K562 (cell line): ENCODE measurements around the gene PDE3A.

Source experiments
- BRF1 ChIP-seq: IDR thresholded peaks from 3 replicates; pipeline ENCODE4 v1.6.1; 2011; ENCODE audit warnings: borderline replicate concordance, mild to moderate bottlenecking; ENCODE audit not compliant: insufficient read length; ENCODE audit errors: extremely low read depth
- CBFB ChIP-seq: sonication (generic); formaldehyde crosslinking; IDR thresholded peaks from 2 replicates; pipeline ENCODE4 v1.4.0; 2020; ENCODE audit warnings: mild to moderate bottlenecking, missing genetic modification reagents
- FOXJ3 ChIP-seq: sonication (generic); formaldehyde crosslinking; IDR thresholded peaks from 2 replicates; pipeline ENCODE4 v1.4.0; 2020; ENCODE audit warnings: mild to moderate bottlenecking, missing genetic modification reagents
- POLR2AphosphoS5 ChIP-seq: IDR thresholded peaks from 2 replicates; pipeline ENCODE4 v1.6.1; 2011; ENCODE audit warnings: mild to moderate bottlenecking, low read depth, low read length, moderate library complexity; ENCODE audit not compliant: control insufficient read depth, insufficient read depth
- SAP30 ChIP-seq: fragments of 200-600 bp; sonication (generic); IDR thresholded peaks from 2 replicates; pipeline ENCODE4 v1.6.1; 2012; ENCODE audit warnings: borderline replicate concordance, low read depth, mild to moderate bottlenecking, moderate library complexity, low read length, control low read depth, inconsistent platforms; ENCODE audit not compliant: insufficient read depth, poor library complexity, severe bottlenecking
- TCF7 ChIP-seq: sonication (generic); IDR thresholded peaks from 2 replicates; pipeline ENCODE4 v1.6.1; 2016; ENCODE audit warnings: antibody characterized with exemption, borderline replicate concordance
- TEAD4 ChIP-seq, 2 experiments: sonication (generic) in 1 of 2; formaldehyde crosslinking in 1 of 2; IDR thresholded peaks; 2 replicates each; pipeline versions ENCODE4 v1.6.1 to v1.8.0; 2012 to 2022; ENCODE audit warnings: borderline replicate concordance in 1 of 2, inconsistent platforms in 1 of 2, low read length in 1 of 2, mild to moderate bottlenecking in 1 of 2, missing genetic modification reagents in 1 of 2
- TF ChIP-seq, protein P1 (sequence below): fragments of 150-350 bp; IDR thresholded peaks from 2 replicates; pipeline ENCODE4 v1.6.1; 2014; ENCODE audit warnings: low read depth, mild to moderate bottlenecking, low read length, borderline replicate concordance
- TF ChIP-seq, protein P2 (sequence below), 3 experiments: IDR thresholded peaks in 2 of 3; conservative IDR thresholded peaks in 1 of 3; 2 replicates each; pipeline ENCODE4 v1.5.1; 2011 to 2012; ENCODE audit warnings: low read length in 3 of 3, mild to moderate bottlenecking in 3 of 3, control low read depth in 2 of 3, improper control_type of control experiment in 1 of 3, inconsistent platforms in 1 of 3, low read depth in 1 of 3, mixed read lengths in 1 of 3, moderate library complexity in 1 of 3; ENCODE audit not compliant: insufficient read depth in 2 of 3

DNA sequence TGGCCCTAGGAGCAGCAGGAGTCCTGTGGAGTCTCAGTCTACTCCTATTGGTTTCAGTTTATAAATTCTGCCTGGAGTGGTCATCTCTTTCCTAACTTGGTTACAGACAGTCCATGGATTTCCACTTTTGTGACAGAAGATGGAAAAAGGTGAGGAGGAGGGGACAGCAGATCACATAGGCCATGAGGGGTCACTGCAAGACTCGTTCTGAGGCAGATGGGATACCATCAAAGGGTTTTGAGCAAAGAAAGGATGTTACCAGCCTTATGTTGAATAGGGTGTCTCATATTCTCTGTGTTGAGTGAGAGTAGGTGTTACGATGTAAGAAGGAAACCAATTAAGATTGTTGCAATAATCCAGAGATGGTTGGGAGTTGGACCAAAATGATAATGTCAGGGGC is 15.3 kb downstream of the PDE3A start:
- no peak for TF ChIP-seq POLR2AphosphoS5
- TF ChIP-seq, protein P1, sequence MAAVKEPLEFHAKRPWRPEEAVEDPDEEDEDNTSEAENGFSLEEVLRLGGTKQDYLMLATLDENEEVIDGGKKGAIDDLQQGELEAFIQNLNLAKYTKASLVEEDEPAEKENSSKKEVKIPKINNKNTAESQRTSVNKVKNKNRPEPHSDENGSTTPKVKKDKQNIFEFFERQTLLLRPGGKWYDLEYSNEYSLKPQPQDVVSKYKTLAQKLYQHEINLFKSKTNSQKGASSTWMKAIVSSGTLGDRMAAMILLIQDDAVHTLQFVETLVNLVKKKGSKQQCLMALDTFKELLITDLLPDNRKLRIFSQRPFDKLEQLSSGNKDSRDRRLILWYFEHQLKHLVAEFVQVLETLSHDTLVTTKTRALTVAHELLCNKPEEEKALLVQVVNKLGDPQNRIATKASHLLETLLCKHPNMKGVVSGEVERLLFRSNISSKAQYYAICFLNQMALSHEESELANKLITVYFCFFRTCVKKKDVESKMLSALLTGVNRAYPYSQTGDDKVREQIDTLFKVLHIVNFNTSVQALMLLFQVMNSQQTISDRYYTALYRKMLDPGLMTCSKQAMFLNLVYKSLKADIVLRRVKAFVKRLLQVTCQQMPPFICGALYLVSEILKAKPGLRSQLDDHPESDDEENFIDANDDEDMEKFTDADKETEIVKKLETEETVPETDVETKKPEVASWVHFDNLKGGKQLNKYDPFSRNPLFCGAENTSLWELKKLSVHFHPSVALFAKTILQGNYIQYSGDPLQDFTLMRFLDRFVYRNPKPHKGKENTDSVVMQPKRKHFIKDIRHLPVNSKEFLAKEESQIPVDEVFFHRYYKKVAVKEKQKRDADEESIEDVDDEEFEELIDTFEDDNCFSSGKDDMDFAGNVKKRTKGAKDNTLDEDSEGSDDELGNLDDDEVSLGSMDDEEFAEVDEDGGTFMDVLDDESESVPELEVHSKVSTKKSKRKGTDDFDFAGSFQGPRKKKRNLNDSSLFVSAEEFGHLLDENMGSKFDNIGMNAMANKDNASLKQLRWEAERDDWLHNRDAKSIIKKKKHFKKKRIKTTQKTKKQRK, result no peak
- TF ChIP-seq, protein P2, sequence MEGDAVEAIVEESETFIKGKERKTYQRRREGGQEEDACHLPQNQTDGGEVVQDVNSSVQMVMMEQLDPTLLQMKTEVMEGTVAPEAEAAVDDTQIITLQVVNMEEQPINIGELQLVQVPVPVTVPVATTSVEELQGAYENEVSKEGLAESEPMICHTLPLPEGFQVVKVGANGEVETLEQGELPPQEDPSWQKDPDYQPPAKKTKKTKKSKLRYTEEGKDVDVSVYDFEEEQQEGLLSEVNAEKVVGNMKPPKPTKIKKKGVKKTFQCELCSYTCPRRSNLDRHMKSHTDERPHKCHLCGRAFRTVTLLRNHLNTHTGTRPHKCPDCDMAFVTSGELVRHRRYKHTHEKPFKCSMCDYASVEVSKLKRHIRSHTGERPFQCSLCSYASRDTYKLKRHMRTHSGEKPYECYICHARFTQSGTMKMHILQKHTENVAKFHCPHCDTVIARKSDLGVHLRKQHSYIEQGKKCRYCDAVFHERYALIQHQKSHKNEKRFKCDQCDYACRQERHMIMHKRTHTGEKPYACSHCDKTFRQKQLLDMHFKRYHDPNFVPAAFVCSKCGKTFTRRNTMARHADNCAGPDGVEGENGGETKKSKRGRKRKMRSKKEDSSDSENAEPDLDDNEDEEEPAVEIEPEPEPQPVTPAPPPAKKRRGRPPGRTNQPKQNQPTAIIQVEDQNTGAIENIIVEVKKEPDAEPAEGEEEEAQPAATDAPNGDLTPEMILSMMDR (IDR thresholded peaks at IDR 0.05 in 2 of 3, conservative IDR thresholded peaks at IDR 0.05 in 1 of 3; ENCODE audit: insufficient read depth in 2 of 3, low read depth in 1 of 3, low read length in 3 of 3), result no peak
- no peak for TF ChIP-seq TCF7
- TF ChIP-seq FOXJ3 (CRISPR knock-in tag), result no peak
- no peak for TF ChIP-seq TEAD4 (IDR thresholded peaks at IDR 0.05; ENCODE audit: low read length)
- no peak for TF ChIP-seq TEAD4 (CRISPR knock-in tag; IDR thresholded peaks at IDR 0.05; ENCODE audit: borderline replicate concordance)
- no peak for TF ChIP-seq CBFB (CRISPR knock-in tag)
- no peak for TF ChIP-seq BRF1
- no peak for TF ChIP-seq SAP30
